Measurements from ENCODE around the gene LARP1. TPM values are rescaled to one million over a fixed set of nuclear protein-coding genes. Genes with fewer than 3 reads are reported as not detected.

LARP1 gene
- total RNA-seq, result 24.6 and 36.1 TPM in 2 replicates

DNA sequence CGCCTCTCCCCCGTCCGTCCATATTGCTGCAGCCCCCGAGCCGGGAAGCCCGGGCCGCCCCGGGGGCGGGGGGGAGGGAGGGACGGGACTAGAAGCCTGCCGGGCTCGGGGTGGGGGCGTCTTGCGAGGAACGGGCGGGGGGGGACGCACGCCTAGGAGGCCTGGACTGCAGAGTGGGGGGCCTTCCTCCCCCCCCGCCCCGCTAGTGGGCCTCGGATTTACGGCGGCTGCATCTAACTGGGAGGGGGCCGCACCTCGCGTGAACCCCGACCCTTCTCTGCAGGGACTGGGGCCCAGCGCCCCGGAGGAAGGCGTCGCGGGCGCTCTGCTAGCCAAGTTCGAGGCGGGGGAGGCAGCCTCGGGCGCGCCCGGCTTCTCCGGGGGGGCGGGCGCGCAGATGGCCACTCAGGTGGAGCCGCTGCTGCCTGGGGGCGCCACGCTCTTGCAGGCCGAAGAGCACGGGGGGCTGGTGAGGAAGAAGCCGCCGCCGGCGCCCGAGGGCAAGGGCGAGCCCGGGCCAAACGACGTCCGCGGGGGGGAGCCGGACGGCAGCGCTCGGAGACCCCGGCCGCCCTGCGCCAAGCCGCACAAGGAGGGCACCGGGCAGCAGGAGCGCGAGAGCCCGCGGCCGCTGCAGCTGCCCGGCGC is at the start of gene LARP1:
LARP1 (plus strand) TSS at position 17 of the 648 bp plus-strand sequence; CDS start at position 398, 381 bp downstream.

DNA sequence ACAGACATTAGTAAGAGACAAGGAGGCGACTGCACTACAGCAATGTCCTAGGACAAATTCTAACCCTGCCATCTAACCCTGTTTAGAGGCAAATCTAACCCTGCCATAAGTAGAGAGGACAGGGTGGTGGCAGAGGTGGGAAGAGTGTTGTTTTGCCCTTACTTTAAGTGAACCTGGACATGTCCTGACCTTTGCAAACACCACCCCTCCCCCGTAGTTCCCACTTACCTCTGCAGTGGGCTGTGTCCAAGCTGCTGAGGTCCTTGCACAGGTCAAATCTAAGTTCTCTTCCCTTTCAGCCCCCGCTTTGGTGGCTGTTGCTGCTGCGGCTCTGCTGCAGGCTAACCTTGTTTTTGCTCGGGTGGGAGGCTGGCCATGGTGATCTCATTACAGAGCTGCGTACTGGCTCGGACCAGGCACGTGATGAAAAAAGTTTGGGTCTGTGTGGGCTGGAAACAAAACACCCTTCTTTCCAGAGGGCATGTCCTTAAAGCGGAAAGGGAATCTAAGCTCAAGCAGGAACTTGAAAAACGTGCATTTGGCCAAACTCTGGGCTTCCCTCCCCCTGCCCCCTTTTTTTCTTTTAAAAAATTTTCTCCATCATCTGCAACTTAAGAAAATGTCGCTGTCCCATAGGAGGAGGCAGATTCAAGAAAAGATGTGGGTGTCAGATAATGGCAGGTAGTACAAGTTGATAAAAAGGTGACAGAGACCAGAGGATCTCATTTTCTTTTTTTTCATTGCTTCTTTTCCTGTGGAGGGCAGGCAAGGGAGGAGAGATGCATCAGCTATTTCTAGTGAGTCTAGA is 95.3 kb downstream of the LARP1 start, which contains the start of gene FAXDC2:
FAXDC2 (minus strand) TSS at position 349 of the 808 bp plus-strand sequence. CDS start 12,425 bp downstream, outside the sequence.

DNA sequence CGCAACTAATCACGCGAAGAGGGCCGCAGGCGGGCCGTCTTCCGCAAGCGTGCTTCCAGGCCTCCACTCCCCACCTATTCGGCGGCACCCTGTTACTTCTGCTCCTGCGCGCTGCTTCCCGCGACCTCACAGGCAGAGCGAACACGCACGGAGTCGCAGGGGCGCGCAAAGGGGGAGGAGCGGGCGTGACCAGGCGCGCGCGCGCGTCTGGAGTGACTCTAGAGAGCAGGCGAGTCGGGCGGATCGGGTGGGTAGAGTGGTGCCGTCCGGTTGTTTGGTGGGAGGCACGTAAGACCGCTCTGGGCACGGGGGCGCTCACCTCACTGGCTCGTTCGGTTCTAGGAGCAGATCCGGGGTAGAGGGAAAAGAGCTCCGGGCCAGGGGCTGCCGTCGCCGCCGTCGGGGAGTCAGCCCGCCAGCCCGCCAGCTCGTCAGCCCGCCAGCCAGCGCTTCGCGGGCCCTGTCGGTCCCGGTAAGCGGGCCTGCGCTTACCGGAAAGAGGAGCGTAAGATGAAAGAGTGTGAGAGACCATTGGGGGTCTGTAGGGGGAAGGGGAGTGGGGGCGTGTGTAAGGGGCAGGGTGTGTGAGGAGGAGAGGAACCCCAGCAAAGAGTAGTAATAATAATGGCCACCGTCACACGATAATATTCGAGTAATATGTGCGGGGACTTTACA is 103.3 kb downstream of the LARP1 start, which contains the start of gene CNOT8:
CNOT8 (plus strand) TSS at position 331 of the 675 bp plus-strand sequence. CDS start 4,652 bp downstream, outside the sequence.

Other genes starting within 250 kb of the LARP1 start
- gene FAXDC2, start 95.2 kb downstream of the LARP1 start, total RNA-seq, result 5.1 and 6.0 TPM in 2 replicates
- 48.5 and 58.3 TPM in 2 replicates for gene CNOT8, start 103.2 kb downstream of the LARP1 start, total RNA-seq
- gene GEMIN5, start 182.8 kb downstream of the LARP1 start, total RNA-seq, result 9.7 and 12.3 TPM in 2 replicates
- gene MRPL22, start 185.7 kb downstream of the LARP1 start, total RNA-seq, result 23.3 and 32.4 TPM in 2 replicates